ENCODE results near the gene CAVIN1.
"Not testable (repeated sequence)": the region's sequence is repeated elsewhere in the genome, so short reads cannot be mapped to it uniquely, and the experiment has no call there.

CAVIN1 gene

DNA sequence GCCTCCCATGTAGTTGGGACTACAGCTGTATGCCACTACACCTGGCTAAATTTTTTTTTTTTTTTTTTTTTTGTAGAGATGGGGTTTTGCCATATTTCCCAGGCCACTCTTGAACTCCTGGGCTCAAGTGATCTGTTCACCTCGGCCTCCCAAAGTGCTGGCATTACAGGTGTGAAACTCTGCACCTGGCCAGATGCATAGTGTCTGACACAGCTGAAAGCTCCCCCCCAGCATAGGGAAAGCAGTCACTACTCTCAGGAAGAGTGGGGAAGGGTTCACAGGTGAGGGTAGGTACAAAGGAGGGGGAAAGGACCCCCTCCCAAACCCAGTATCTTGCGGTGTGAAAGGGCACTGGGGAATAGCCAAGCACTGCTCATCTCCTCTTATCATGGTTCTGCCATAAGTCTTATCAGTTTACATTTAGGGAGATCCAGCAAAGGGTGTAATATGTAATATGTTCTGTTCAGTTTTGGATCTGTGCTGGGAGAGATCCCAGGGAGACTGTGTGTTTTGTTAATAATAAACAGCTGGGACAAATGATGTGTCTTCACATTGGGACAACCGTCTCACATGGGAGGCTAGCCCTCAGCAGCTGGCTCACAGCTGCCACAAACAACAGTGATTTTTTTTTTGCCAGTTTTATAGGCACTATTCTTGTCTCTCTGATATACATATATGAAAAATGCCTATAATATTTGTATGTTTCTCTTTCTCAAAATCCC is 6.8 kb upstream of the CAVIN1 start:
- DNase-seq (ENCODE audit: low spot score): no peak

DNA sequence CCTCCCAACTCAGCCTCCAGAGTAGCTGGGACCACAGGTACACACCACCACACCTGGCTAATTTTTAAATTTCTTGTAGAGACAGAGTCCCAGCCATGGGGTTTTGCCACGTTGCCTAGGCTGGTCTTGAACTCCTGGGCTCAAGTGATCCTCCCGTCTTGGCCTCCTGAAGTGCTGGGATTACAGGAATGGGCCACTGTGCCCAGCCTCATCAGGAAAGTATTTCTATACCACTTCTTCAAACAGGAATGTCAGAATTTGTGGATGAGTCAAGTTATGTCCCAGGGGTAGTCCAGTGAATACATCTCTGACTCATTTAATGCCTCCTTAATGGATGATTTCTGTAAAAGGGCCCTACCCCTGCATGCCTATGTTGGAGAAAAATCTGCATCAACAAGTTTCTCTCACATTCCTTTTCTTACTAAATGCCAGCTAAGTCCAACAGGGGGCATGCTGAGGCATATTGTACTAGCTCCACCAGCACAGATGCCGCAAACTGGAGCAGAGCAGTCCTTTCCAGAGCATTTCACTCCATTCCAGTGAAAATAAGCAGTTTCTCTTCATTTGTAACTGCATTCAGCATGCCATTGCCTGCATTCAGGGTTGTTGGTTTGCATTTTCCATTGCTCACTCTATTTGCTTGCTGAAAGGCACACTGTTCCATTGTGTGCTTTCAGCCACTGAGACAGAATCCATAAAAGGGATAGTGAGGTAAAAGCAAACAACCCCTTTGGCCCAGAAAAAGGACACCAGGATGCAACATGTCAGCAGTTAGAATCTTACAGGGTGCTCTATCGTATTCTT is 5.3 kb upstream of the CAVIN1 start:
- DNase-seq (ENCODE audit: low spot score): peak; percentile 74

DNA sequence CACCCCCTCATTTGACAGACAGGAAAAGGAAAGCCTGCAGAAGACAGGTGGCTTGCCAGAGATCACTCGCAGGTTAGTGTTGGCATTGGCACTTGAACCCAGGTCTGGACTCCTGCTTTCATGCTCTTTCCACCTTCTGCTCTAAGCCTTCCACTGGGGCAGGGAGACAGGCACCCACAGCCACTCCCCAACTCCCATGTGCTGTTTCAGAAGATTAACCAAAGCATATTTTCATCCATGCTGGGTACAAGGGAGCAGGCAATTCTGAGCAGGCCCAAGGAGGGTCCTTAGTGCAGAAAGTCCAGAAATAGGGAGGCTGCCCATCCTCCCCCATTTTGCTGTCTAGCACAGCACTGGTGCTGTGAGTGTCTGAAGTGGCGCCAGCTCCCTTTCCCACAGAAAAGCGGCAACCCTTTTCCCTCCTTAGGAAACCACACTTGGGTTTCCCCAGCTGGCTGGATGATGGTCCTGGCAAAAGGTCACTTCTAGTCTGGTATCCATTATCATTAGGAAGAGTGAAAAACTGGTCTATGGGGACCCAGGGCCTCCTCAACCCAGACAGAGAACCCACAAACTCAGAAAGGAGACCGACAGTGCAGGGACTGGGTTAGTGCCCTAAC is 2.0 kb upstream of the CAVIN1 start:
- DNase-seq (ENCODE audit: low spot score): no peak

DNA sequence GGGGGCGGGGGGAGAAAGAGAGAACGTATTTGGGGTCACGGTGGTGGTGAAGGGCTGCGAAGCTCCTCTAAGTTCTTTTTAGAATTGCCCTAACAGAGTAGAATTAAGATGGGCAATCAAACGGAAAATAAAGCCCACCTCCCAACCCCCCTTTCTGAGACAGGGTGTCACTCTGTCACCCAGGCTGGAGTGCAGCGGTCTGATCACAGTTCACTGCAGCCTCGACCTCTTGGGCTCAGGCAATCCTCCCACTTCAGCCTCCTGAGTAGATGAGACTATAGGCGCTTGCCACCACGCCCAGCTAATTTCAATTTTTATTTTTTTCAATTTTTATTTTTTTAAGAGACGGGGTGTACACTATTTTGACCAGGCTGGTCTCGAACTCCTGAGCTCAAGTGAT is 710 bp upstream of the CAVIN1 start:
- no peak for DNase-seq (ENCODE audit: low spot score)

DNA sequence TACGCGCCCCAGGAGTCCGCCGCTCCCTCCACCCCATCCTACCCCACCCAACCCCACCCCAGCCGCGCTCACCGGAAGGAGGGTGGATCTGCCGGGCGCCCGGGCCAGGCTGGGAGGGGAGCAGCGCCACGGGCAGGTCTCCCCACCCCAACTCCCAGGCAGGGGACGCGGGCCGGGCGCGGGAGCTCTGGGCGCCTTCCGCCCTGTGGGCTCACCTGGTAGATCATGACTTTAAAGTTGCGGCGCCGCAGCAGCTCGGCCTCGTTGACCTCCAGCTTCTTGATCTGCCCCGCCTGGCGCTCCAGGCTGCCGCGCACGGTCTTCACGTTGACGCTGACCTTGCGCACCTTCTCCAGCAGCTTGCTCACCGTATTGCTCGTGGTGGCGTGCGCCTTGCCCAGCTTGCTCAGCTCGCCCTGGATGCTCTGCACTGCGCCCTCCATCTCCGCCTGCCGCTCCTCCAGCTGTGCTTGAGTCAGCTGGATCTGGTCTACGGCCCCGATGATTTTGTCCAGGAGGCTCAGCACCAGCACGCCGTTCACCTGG is 571 bp downstream of the CAVIN1 start:
- no peak for DNase-seq (ENCODE audit: low spot score)

DNA sequence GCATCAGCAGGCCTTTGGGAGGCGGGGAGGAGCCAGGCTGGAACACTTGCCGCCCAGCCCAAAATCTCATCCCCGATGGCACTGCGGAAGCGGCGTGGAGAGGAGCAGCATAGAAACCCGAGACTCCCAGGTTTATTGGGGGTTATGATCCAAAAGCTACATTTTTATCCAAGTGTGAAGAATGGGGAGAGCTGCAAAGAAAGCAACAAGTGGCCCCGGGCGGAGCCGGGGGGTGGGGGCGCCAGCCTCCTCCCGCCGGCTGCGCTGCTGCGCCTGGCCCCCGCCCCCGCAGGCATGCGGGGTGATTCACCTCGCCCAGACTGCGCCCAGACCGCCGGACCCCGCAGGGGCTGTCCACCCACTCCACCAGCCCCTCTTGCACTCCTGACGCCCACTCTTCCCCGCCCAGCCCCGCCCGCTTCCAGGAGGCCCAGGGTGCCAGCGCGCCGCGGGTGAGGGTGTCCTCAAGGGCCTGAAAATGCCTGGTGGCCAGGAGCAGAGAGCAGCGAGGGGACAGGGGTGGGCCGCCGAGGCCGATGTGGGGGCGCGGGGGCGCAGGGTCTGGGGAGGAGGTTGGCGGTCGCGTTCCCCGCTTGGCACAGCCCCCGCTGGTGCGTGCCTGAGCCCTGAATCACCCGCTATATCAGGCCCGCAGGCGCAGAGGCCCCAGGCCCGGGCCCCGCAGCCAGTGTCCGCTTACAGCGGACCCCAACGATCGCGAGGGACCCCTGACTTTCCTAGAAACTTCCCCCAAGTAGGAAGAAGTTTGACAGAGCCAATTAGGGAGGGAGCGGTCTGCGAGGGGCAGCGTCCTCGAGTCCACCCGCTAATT is 1.3 kb downstream of the CAVIN1 start:
- DNase-seq (ENCODE audit: low spot score): peak; percentile 71

DNA sequence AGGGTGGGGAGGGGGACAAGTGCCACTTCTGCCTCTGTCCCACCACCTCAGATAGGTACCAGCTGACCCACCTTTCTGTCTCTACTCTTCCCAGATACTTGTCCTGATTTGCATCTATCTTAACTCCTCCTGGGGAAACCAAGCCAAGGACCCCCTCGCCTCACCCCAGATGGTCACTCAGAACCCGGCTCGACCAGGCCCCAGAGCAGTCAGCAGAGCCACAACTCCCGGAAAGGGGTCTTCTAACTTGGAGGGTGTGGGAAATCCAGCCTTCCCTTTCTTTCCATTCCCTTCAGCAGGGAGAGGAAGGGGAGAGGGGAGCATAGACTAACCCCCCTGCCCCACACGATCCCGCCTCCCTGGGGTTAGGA is 1.9 kb downstream of the CAVIN1 start:
- DNase-seq (ENCODE audit: low spot score): peak; percentile 53

DNA sequence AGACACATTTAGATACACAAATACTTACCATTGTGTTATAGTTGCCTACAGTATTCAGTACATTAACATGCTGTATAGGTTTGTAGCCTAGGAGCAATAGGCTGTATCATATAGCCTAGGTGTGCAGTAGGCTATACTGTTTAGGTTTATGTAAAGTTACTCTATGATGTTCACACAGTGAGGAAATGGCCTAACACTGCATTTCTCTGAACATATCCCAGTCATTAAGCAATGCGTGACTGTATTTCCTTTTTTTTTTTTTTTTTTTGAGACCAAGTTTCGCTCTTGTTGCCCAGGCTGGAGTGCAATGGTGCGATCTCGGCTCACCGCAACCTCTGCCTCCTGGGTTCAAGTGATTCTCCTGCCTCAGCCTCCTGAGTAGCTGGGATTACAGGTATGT is 5.1 kb downstream of the CAVIN1 start:
- not testable (repeated sequence) for DNase-seq (ENCODE audit: low spot score)

DNA sequence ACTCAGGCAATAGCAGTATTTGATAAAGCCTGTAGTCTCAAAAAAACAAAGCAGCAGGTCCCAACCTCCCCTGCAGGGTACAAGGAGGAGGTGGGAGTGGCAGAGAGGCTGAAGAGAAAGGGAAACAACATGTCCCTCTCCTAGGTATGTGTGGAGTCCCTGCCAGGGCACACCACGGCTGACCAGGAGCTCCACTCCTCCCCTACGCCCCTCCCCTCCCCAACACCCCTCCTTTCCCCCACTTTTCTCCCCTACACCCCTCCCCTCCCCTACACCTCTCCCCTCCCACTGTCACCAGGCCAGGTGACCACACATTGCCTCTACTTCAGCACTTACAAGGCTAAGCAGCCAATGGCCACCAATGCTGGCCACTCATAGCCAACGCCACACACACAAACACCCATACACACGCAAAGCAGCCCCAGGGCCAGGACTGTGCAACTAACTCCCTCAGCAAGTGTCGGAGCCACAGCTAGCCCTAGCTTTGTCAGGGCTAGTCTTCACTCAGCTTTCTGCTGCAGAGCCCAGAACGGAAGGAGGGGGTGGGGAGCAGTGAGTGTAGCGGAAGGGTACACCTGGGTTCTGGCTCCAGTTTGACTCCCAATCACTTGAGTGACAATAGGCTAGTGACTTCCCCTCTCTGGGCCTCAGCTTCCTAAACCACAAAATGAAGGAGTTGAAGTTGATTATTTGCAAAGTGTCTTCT is 8.2 kb downstream of the CAVIN1 start:
- DNase-seq (ENCODE audit: low spot score): no peak

DNA sequence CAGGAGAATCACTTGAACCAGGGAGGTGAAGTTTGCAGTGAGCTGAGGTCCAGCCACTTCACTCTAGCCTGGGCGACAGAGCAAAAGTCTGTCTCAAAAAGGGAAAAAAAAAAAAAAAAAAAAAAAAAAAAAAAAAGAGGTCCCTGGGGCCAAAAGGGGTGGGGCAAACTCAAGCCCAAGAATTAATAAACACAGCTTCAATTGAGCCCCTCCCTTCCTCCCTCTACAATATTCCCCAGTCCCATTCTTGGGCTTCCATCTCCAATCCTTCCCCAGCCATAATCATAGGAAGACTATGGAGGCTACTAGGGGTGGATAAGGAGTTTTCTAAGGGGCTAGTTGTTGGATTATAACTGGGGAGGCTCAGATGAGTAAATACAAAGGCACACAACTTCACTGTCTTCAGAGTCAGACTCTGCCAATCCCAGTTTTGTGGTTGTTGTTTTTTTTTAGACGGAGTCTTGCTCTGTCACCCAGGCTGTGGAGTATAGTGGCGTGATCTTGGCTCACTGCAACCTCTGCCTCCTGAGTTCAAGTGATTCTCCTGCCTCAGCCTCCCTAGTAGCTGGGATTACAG is 9.5 kb downstream of the CAVIN1 start:
- DNase-seq (ENCODE audit: low spot score): no peak

DNA sequence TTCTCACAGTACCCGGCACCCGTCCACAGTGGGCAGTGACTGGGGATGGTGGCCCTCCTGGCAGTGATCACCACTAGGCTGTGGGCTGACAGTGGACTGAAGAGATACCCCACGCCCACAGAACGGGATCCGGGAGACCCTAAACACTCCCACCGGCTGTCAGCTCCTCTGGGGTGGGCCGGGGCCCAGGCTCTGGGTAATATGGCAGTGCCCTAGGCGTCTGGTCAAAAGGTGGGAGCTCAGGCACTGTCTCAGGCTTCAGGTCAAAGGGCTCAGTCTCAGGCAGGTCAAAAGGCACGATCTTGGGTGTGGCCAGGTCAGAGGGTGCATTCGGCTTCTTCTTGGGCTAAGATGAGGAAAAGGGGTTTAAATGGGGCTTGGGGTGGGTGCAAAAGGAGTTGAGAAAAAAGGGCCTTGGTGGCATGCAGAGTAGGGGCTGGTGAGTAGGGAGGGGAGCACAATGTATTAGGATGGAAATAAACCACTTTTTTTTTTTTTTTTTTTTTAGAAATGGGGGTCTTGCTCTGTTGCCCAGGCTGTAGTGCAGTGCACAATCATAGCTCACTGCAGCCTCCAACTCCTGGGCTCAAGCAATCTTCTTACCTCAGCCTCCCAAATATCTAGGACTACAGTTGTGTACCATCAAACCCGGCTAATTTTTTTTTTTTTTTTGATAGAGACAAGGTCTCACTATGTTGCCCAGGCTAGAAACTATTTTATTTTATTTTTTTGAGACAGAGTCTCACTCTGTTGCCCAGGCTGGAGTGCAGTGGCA is 11.0 kb downstream of the CAVIN1 start:
- no peak for DNase-seq (ENCODE audit: low spot score)

DNA sequence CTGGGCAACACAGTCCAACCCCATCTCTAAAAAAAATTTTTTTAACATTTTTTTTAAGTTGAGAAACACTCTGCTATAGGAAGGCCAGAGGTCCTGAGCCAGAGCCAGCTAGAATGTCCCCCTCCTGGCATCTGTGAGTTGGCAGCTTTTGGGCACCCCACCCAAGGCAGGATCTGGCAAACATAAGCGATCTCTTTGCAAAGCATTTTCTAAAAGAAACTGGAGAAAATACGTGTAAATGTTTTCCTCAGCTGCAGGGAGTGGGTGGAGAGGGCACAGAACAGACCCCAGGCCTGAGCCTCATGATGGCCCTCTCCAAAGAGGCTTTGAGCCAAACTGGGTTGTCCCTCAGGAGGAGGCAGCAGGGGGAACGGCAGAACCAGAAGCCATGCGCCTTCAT is 11.7 kb downstream of the CAVIN1 start:
- DNase-seq (ENCODE audit: low spot score): no peak

DNA sequence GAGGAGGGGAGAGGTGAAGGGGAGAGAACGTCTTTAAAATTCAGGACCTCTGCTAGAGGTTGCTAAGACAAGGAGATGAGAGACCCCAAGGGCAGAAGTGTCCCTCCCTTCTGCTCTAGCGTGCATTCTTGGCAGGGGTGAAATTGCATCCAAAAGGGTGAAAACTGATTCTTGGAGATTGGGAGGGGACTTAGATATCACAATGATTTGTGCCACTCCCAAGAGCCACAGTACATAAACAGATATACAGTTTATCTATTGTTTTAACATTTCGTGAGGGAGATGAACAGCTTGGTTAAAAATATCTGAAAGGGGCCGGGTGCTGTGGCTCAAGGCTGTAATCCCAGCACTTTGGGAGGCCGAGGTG is 12.8 kb downstream of the CAVIN1 start:
- no peak for DNase-seq (ENCODE audit: low spot score)

DNA sequence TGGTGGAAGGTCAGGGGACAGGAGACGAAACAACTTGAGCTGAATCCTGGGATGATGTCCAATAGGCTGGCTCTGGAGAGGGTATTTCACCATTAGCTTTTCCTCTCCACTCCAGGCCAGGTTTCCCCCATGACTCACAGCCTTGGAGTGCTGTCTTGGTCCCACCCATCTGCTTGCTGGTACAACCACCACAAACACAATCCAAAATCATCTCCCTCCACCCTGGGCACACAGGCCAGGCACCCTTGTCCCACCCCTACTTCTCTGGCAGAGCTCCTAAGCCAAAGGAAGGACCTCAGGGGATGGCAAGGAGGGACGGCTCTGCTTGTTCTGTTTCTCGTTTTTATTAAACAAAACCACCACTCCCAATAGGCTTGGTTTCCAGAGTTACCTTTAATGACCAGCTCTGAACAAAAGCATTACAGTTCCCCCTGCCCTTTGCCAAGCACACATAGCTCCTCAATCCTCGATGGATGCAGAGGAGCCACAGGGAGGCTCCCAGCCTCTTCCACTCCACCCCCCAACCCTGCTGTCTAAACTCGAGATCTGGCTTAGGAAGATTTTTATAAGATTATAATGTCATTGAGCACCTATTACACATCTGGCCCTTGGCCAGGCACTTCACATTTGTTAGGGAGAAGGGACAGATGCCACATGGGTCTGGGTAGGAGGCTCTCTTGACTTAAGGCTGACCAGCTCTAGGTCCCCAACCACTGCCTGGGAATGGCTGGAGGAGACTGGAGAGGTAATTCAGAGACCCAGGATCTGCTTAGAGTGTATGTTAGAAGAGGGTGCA is 13.3 kb downstream of the CAVIN1 start:
- no peak for DNase-seq (ENCODE audit: low spot score)

DNA sequence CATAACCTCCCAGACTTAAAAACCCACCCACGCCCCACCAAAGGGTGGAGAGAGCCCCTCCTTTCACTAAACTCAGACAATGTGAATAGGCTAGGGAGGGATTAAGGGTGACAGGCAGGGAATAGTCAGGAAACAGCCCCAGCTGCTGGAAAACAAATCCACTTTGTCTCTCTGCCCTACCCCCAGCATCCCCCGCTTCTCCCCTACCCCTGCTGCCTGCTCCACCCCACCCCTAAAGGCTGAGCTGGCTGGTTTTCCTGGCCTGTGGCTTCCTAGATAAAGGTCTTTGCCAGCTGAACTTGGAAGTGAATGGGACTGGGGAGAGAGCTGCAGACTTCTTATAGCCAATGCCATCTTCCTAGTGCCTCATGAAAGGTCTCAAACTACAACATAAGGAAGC is 15.0 kb downstream of the CAVIN1 start:
- no peak for DNase-seq (ENCODE audit: low spot score)

DNA sequence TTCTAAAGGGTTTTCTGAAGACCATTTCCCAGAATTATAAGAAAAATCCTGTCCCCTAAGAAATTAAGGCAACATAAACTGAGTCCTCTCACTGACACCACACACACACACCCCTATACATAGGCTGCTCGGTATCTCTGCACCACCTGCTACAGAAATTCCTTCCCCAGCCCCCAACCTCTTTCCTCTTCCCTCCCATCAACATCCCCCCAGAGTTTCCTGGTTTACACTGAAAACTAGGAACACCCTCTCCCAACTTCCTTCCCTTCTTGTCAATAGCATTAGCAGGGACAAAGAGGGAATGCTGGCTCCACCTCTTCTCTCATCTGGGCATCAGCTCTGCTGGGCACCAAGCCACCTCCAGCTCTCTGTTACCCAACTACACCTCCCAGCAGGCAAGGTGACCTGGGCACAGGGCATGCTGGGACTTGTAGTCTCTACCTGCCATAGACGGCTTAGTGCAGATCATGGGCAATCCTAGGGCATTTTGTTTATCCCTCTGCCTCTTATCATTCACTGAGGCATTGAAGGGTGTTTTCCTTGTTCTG is 15.7 kb downstream of the CAVIN1 start:
- peak; percentile 80 for DNase-seq (ENCODE audit: low spot score)

DNA sequence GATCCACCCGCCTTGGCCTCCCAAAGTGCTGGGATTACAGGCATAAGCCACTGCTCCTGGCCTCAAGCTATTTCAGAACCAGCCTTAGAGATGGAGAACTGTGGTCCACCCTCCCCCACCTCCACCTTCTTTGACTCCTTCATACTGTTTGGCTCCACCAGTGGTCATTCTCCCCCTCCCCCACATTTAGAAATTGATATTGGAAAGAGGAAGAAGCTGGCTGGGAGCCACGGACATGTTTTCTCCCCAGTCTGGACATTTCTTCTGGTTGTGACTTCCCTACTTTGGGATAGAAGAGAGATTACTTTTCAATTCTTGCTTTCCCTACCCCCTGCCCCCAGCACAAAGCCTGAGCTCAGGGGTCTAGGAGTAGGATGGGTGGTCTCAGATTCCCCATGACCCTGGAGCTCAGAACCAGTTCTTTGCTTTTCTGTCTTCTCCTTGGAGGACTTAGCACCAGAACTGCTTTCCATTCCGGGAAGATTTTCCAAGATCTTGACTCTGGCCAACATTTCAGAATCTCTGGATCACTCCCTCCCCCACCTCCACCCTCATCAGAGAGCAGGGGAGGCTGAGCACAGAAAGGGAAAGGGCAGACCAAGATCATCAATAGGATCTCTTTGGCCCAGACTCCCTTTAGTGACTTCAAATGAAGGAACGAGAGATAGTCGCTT is 16.3 kb downstream of the CAVIN1 start:
- DNase-seq (ENCODE audit: low spot score): no peak

DNA sequence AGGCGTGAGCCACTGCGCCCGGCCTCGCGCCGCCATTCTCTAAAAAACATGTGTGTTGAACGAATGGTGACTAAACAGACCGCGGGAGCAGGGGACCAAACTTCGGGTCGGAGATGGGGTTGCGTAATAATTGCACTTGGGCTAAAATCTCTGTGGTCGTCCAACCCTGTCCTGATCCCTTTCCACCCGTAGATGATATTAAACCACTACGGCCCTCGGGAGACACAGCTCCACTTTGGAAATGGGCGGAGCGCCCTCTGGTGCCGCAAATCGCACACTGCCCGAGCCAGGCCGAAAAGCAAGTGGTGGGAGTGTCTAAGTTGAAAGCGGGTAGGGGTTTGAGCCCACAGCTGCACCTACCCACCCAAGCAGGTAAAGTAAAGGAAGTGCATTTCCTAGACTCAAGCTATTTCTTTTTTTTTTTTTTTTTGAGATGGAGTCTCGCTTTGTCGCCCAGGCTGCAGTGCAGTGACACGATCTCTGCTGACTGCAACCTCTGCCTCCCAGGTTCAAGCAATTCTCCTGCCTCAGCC is 17.0 kb downstream of the CAVIN1 start:
- peak; percentile 93 for DNase-seq (ENCODE audit: low spot score)

Measured in ecto neural progenitor cell (in vitro differentiated cells).